Spleen (tissue), 7 donors: Measurements from ENCODE around the gene ACTMAP.

Experiments used
- POLR2A ChIP-seq, 3 donors: fragments of 450-650 bp; IDR thresholded peaks; one replicate each; pipeline ENCODE4 v1.5.1; 2017; ENCODE audit warnings: antibody characterized with exemption in 3 of 3, mild to moderate bottlenecking in 1 of 3
- POLR2AphosphoS5 ChIP-seq, 3 donors: sonication (generic); formaldehyde crosslinking; IDR thresholded peaks; one replicate each; pipeline ENCODE4 v1.5.1; 2017; ENCODE audit warnings: antibody characterized with exemption in 3 of 3
- TF ChIP-seq, protein P1 (sequence below), 11 experiments: fragments of 200-600 bp in 7 of 11; fragments of 450-650 bp in 4 of 11; sonication (generic) in 4 of 11; IDR thresholded peaks in 8 of 11; conservative IDR thresholded peaks in 3 of 11; 1 replicate in 7 of 11; 2 replicates in 4 of 11; pipeline versions ENCODE4 v1.4.0 to v1.8.0; 2016 to 2021; ENCODE audit warnings: antibody characterized with exemption in 11 of 11, inconsistent platforms in 4 of 11, mild to moderate bottlenecking in 1 of 11
- donor health status: DM: no; HTN: no; CAD: no; lungs with moderate emphysema.
- donor health status: DM: no; HTN: no; CAD: no.
- donor health status: DM: no; HTN: no; CAD: no.

- TF ChIP-seq, protein P1, sequence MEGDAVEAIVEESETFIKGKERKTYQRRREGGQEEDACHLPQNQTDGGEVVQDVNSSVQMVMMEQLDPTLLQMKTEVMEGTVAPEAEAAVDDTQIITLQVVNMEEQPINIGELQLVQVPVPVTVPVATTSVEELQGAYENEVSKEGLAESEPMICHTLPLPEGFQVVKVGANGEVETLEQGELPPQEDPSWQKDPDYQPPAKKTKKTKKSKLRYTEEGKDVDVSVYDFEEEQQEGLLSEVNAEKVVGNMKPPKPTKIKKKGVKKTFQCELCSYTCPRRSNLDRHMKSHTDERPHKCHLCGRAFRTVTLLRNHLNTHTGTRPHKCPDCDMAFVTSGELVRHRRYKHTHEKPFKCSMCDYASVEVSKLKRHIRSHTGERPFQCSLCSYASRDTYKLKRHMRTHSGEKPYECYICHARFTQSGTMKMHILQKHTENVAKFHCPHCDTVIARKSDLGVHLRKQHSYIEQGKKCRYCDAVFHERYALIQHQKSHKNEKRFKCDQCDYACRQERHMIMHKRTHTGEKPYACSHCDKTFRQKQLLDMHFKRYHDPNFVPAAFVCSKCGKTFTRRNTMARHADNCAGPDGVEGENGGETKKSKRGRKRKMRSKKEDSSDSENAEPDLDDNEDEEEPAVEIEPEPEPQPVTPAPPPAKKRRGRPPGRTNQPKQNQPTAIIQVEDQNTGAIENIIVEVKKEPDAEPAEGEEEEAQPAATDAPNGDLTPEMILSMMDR (IDR thresholded peaks at IDR 0.05 in 8 of 11, conservative IDR thresholded peaks at IDR 0.05 in 3 of 11): no peak
- TF ChIP-seq POLR2A (IDR thresholded peaks at IDR 0.05) (no peak), POLR2AphosphoS5 (IDR thresholded peaks at IDR 0.05) (no peak)
Observed at GRCh38 chr19:40781140-40781539, 30.9 kb upstream of the ACTMAP start.
